ENCODE data around the gene EPG5.

DNA sequence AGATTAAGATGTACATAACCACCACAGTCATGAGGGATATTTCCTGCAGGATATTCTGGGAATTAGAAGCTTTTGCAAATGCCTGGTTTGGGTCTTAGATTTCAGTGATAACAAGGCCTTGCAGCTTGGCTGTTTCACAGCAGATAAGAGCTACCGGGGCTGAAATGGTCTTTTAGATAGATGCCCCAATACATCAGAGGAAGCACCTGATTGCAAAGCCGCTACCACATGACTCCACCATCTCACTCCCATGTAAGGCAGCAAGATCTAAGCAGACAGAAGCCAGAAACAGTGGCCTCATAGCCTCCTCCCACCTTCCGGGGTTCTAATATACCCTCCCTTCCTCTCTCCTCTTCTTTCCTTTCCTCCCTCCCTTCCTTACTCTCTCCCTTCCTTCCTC lies 31.1 kb upstream of the EPG5 start:
- TF ChIP-seq EZH2 (IDR thresholded peaks at IDR 0.05; ENCODE audit: borderline replicate concordance, low read depth, low read length, severe bottlenecking) = no peak
- TF ChIP-seq, protein P1, sequence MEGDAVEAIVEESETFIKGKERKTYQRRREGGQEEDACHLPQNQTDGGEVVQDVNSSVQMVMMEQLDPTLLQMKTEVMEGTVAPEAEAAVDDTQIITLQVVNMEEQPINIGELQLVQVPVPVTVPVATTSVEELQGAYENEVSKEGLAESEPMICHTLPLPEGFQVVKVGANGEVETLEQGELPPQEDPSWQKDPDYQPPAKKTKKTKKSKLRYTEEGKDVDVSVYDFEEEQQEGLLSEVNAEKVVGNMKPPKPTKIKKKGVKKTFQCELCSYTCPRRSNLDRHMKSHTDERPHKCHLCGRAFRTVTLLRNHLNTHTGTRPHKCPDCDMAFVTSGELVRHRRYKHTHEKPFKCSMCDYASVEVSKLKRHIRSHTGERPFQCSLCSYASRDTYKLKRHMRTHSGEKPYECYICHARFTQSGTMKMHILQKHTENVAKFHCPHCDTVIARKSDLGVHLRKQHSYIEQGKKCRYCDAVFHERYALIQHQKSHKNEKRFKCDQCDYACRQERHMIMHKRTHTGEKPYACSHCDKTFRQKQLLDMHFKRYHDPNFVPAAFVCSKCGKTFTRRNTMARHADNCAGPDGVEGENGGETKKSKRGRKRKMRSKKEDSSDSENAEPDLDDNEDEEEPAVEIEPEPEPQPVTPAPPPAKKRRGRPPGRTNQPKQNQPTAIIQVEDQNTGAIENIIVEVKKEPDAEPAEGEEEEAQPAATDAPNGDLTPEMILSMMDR (IDR thresholded peaks at IDR 0.05; ENCODE audit: borderline replicate concordance, extremely low read depth, low read length, poor library complexity, severe bottlenecking) = no peak

Measured in DND-41 (cell line).